BJ (cell line): ENCODE measurements around the gene RIPK4. TPM values are rescaled to one million over a fixed set of nuclear protein-coding genes. Genes with fewer than 3 reads are reported as not detected.

ENCODE experiments used
- CTCF ChIA-PET: fragments of 350-600 bp; formaldehyde crosslinking; extraction: SDS; loops from one replicate; lab custom pipeline; 2021; ENCODE audit warnings: antibody characterized with exemption, inconsistent platforms; lab: Yijun Ruan, JAX
- POLR2A ChIA-PET: fragments of 300-600 bp; sonication (Branson Sonifier 250); formaldehyde crosslinking; extraction: SDS; loops from one replicate; lab custom pipeline; 2021; ENCODE audit warnings: antibody characterized with exemption; lab: Charles Lee
- DNase-seq: peaks from one replicate; pipeline ENCODE4 v3.0.0-alpha.2; 2011; ENCODE audit warnings: low read depth
- H3K27me3 ChIP-seq: 2 replicates; pipeline ENCODE4 v1.6.0; 2011; ENCODE audit warnings: low read length; ENCODE audit not compliant: control insufficient read depth, insufficient read depth
- H3K36me3 ChIP-seq: 2 replicates; pipeline ENCODE4 v1.5.1; 2011; ENCODE audit warnings: low read length; ENCODE audit not compliant: control insufficient read depth, insufficient read depth
- H3K4me3 ChIP-seq: 2 replicates; pipeline ENCODE4 v1.5.1; 2011; ENCODE audit warnings: low read depth, mild to moderate bottlenecking, control low read depth, low read length
- polyA plus RNA-seq: library from polyadenylated mRNA; depleted of rRNA; stranded (reverse); fragments of >200 nt; gene quantifications from 2 replicates; pipeline ENCODE4 v1.2.3, GENCODE V29; 2011
- TF ChIP-seq, protein P1 (sequence below): IDR thresholded peaks from 2 replicates; pipeline ENCODE4 v1.5.1; 2011; ENCODE audit warnings: low read depth, mild to moderate bottlenecking, control low read depth, inconsistent platforms, low read length, moderate library complexity; ENCODE audit not compliant: insufficient read depth

RIPK4 gene
- polyA plus RNA-seq, 1 experiment = 0.37 TPM

DNA sequence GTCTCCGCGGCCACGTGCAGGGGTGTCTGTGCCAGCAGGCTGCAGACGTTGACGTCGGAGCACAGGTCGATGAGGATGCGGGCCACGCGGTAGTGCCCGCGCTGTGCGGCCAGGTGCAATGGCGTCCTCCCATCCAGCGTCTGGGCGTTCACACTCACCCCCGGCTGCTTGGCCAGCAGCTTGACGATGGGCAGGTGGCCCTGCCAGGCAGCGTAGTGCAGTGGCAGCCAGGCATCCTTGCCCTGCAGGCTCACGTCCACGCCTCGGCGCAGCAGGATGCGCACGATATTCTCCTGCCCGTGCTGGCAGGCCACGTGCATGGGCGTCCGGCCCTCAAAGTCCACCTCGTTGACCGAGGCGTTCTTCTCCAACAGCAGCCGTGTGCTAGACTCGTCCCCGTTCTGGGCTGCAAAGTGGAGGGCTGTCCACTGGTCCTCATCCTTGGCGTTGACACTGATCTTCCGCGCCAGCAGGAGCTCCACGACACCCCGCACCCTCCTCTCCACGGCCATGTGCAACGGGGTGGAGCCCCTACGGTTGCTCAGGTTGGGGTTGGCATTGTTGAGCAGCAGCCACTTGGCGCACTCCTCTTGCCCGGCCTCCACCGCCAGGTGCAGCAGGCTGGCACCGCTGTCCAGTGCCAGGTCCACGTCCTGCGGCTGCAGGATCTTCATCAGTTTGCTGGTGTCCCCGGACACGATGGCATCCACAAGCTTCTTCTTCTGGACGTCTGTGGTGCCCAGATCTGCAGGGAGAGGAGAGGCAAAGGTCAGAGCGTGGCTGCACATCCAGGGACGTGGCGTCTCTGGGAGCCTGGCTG lies 25.4 kb downstream of the RIPK4 start:
- TF ChIP-seq, protein P1, sequence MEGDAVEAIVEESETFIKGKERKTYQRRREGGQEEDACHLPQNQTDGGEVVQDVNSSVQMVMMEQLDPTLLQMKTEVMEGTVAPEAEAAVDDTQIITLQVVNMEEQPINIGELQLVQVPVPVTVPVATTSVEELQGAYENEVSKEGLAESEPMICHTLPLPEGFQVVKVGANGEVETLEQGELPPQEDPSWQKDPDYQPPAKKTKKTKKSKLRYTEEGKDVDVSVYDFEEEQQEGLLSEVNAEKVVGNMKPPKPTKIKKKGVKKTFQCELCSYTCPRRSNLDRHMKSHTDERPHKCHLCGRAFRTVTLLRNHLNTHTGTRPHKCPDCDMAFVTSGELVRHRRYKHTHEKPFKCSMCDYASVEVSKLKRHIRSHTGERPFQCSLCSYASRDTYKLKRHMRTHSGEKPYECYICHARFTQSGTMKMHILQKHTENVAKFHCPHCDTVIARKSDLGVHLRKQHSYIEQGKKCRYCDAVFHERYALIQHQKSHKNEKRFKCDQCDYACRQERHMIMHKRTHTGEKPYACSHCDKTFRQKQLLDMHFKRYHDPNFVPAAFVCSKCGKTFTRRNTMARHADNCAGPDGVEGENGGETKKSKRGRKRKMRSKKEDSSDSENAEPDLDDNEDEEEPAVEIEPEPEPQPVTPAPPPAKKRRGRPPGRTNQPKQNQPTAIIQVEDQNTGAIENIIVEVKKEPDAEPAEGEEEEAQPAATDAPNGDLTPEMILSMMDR = no peak
- no peaks in the 10 kb centered on the region for H3K27me3 ChIP-seq
- no peak for DNase-seq
- no peak overlapping the region for H3K4me3 ChIP-seq
- ChIA-PET POLR2A (no interaction called here), CTCF (interaction anchor here (0.6 kb wide), 1 partner anchor 13 kb away, joined by 3 read pairs; no protein-coding TSS in a partner anchor)
- no peaks in the 10 kb centered on the region for H3K36me3 ChIP-seq

DNA sequence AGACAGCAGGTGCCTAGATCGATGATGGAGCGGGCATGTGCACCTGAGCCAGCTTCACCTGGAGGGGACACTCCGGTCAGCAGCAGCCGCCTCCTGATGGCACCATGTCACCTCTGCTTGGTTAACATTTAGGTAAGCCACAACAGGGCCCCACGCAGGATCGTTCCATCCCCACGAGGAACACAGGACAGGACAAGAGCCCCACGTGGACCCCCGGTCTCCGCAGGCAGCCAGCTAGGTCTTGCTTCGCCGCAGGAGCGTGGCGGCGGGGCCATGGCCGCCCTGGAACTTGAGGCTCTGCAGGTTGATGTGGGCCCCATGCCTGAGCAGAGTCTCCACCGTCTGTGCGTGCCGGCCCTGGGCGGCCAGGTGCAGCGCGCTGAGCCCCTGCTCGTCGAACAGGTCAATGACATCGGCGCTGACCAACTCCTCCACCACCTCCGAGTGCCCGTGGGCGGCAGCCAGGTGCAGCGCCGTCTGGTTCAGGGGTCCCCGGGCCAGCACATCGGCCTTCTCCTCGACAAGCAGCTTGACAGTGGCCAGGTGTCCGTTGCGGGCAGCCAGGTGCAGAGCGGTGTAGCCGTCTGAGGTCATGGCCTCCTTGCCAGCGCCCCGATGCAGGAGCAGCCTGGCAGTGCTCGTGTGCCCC lies 26.1 kb downstream of the RIPK4 start:
- DNase-seq = no peak
- Histone ChIP-seq H3K27me3 (no peaks in the 10 kb centered on the region; the same call in 1 of the 2 replicates), H3K36me3 (no peaks in the 10 kb centered on the region), H3K4me3 (no peak overlapping the region)
- ChIA-PET CTCF (interaction anchor here (0.6 kb wide), 1 partner anchor 414 kb away, joined by 4 read pairs; no protein-coding TSS in a partner anchor), POLR2A (no interaction called here)
- TF ChIP-seq, protein P1 = no peak

DNA sequence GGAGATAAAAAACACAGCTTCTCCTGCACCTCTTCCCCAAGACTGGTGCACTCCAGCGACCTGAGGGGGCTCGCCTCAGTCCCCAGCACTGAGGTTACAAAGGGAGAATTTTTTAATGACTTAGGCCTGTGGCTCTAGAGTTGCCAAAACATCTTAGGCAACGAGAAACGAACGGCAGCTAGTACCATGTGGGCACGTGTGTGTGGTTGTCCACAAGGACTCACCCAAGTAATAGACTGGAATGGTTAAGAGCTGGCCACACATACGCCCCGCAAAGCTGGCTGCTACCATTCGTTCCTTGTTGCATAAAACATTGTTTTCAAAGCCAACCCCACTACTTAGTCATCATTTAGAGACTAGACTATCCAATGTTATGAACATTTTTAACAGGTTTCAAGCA lies 26.9 kb downstream of the RIPK4 start:
- ChIA-PET POLR2A (no interaction called here), CTCF (interaction anchor here (0.7 kb wide), 1 partner anchor 22 kb away, joined by 3 read pairs; no protein-coding TSS in a partner anchor)
- TF ChIP-seq, protein P1 = no peak
- Histone ChIP-seq H3K27me3 (no peaks in the 10 kb centered on the region; the same call in 1 of the 2 replicates), H3K4me3 (no peak overlapping the region), H3K36me3 (no peaks in the 10 kb centered on the region)
- no peak for DNase-seq

DNA sequence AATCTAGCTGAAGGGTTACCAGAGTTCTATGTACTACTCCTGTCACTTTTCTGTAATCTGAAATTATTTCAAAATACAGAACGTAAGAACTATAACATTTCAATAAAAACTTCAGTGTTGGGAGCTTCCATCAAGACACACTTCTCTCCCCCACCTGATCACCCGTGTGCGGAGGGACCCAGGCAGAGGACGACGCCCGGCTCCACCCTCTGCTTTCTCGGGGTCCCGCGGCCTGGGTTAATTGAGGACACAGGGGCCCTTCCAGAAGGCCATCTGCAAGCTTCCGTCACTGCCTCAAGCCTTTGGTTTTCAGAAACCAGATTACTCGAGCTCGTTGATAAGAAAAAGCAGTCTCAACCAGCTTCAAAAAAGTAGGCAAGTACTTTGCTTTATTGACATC lies 27.8 kb downstream of the RIPK4 start:
- TF ChIP-seq, protein P1 = no peak
- H3K4me3 ChIP-seq = no peak overlapping the region
- ChIA-PET POLR2A (interaction anchor here (0.7 kb wide), 1 partner anchor 39 kb away, joined by 3 read pairs; no protein-coding TSS in a partner anchor), CTCF (interaction anchor here (1.7 kb wide), 1 partner anchor 12 kb away, joined by 3 read pairs; no protein-coding TSS in a partner anchor)
- no peaks in the 10 kb centered on the region; the same call in 1 of the 2 replicates for H3K27me3 ChIP-seq
- no peak for DNase-seq
- no peaks in the 10 kb centered on the region for H3K36me3 ChIP-seq
